Neural cell (in vitro differentiated cells): ENCODE measurements around the gene NAALADL1.

Experiments
- EP300 ChIP-seq: fragments of 450-650 bp; conservative IDR thresholded peaks from 2 replicates; pipeline ENCODE4 v1.6.1; 2014; ENCODE audit warnings: antibody characterized with exemption, mild to moderate bottlenecking, moderate library complexity; ENCODE audit not compliant: poor library complexity, severe bottlenecking
- EZH2 ChIP-seq: fragments of 200-600, 300-800 bp; shearing (Covaris generic), sonication (generic); IDR thresholded peaks from 2 replicates; pipeline ENCODE4 v1.6.1; 2014; ENCODE audit warnings: antibody characterized with exemption, low read length, borderline replicate concordance, mild to moderate bottlenecking; ENCODE audit not compliant: insufficient read depth, poor library complexity, severe bottlenecking
- MXI1 ChIP-seq: fragments of 450-650 bp; conservative IDR thresholded peaks from 2 replicates; pipeline ENCODE4 v1.6.1; 2014; ENCODE audit warnings: antibody characterized with exemption, mild to moderate bottlenecking; ENCODE audit not compliant: poor library complexity, severe bottlenecking
- POLR2AphosphoS5 ChIP-seq: IDR thresholded peaks from 2 replicates; pipeline ENCODE4 v1.6.1; 2012
- SMC3 ChIP-seq: fragments of 450-650 bp; conservative IDR thresholded peaks from 2 replicates; pipeline ENCODE4 v1.6.1; 2014; ENCODE audit warnings: antibody characterized with exemption, mild to moderate bottlenecking, moderate library complexity; ENCODE audit not compliant: poor library complexity
- TAF1 ChIP-seq: IDR thresholded peaks from 2 replicates; pipeline ENCODE4 v1.6.1; 2012; ENCODE audit warnings: low read depth
- TF ChIP-seq, protein P1 (sequence below): fragments of 450-650 bp; IDR thresholded peaks from 2 replicates; pipeline ENCODE4 v1.5.1; 2014; ENCODE audit warnings: antibody characterized with exemption, mild to moderate bottlenecking, moderate library complexity; ENCODE audit not compliant: poor library complexity, severe bottlenecking

DNA sequence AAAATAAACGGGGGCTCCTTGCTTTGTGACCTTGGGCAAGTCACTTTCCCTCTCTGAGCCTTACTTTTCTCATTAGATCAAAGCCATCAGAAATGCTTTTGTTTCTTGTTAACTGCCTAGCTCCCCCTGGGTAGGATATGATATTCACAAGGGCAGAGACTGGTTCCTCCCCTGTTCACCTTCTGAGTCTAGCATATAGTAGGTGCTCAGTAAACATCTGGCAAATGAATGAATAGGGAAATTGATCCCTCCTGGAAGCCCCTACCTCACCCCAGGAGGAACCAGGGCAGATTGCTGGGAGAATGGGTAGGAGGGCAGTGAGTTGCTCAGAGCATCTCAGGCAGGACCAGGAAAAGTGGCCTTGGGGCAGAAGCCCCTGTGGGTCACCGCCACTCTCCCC lies 23.9 kb downstream of the NAALADL1 start:
- TF ChIP-seq, protein P1, sequence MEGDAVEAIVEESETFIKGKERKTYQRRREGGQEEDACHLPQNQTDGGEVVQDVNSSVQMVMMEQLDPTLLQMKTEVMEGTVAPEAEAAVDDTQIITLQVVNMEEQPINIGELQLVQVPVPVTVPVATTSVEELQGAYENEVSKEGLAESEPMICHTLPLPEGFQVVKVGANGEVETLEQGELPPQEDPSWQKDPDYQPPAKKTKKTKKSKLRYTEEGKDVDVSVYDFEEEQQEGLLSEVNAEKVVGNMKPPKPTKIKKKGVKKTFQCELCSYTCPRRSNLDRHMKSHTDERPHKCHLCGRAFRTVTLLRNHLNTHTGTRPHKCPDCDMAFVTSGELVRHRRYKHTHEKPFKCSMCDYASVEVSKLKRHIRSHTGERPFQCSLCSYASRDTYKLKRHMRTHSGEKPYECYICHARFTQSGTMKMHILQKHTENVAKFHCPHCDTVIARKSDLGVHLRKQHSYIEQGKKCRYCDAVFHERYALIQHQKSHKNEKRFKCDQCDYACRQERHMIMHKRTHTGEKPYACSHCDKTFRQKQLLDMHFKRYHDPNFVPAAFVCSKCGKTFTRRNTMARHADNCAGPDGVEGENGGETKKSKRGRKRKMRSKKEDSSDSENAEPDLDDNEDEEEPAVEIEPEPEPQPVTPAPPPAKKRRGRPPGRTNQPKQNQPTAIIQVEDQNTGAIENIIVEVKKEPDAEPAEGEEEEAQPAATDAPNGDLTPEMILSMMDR = no peak
- TF ChIP-seq MXI1 = no peak
- TF ChIP-seq EZH2 = no peak
- TF ChIP-seq POLR2AphosphoS5 = no peak
- no peak for TF ChIP-seq SMC3
- TF ChIP-seq TAF1 = no peak
- no peak for TF ChIP-seq EP300
